ENCODE data around the gene TLE5.

Gene TLE5

DNA sequence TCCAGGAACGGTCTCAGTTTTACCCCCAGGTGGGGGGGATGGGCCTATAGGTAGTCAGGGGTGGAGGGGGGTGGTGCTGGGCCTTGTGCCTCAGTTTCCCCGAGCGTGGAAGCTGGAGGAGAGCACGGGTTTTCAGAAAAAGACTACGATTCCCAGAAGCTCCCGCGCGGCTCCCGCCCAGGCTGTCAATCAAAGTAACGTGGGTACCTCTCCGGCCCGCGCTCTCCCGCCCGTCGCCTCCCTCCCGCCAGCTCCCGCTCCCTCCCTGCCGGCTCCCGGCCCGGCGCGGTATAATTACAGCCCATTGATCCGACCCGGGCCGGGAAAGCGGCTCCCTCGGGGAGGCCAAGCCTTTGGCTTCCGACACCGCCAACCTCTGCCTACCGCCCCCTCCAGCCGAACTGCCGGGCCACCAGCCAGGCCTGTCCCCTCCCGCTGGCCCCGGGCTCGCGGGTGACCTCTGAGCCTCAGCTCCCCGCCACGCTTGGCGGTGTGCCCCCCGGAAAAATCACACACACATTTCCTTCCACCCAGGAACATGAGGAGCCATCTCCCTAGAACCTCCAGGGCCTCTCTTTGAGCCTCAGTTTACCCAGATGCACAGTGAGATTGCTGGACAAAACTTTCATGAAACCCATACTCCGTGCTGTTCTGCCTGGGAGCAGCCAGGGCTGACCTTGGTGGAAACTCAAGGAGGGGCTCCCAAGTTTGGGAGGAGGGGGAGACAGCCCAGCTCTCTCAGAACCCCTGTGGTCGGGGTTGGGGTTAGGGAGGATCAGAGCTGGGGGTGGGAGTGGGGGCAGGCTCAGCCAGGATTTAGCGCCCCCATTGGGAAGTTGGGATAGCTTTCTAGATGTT is 25.9 kb downstream of the TLE5 start:
- peak overlapping the region; percentile 55 for H3K4me3 ChIP-seq (ENCODE audit: low read depth, low read length)
- CTCF ChIA-PET = interaction anchor here (0.6 to 2.6 kb wide), 11 partner anchors 16 to 85 kb away, joined by 3 to 13 read pairs (median 5); partner anchors contain the start of gene TLE5
- no peak for TF ChIP-seq CTCF (IDR thresholded peaks at IDR 0.05; ENCODE audit: insufficient read depth, low read length, missing control alignments)
- DNase-seq (ENCODE audit: low read depth, low spot score) = no peak
- POLR2A ChIA-PET = interaction anchor here (0.6 to 2.2 kb wide), 5 partner anchors 14 to 86 kb away, joined by 3 to 11 read pairs (median 4); partner anchors contain the start of gene TLE5

- ChIA-PET CTCF (interaction anchor here (0.6 to 2.6 kb wide), 11 partner anchors 16 to 84 kb away, joined by 3 to 13 read pairs (median 5); partner anchors contain the start of gene TLE5), POLR2A (interaction anchor here (0.6 to 2.2 kb wide), 5 partner anchors 14 to 85 kb away, joined by 3 to 11 read pairs (median 4); partner anchors contain the start of gene TLE5)
- no peak for TF ChIP-seq CTCF (IDR thresholded peaks at IDR 0.05; ENCODE audit: insufficient read depth, low read length, missing control alignments)
- DNase-seq (ENCODE audit: low read depth, low spot score) = peak; percentile 86
- peak overlapping the region; percentile 61 for H3K4me3 ChIP-seq (ENCODE audit: low read depth, low read length)
These were observed 26.7 kb downstream of the TLE5 start for GRCh38 chr19:3035542-3036118.

DNA sequence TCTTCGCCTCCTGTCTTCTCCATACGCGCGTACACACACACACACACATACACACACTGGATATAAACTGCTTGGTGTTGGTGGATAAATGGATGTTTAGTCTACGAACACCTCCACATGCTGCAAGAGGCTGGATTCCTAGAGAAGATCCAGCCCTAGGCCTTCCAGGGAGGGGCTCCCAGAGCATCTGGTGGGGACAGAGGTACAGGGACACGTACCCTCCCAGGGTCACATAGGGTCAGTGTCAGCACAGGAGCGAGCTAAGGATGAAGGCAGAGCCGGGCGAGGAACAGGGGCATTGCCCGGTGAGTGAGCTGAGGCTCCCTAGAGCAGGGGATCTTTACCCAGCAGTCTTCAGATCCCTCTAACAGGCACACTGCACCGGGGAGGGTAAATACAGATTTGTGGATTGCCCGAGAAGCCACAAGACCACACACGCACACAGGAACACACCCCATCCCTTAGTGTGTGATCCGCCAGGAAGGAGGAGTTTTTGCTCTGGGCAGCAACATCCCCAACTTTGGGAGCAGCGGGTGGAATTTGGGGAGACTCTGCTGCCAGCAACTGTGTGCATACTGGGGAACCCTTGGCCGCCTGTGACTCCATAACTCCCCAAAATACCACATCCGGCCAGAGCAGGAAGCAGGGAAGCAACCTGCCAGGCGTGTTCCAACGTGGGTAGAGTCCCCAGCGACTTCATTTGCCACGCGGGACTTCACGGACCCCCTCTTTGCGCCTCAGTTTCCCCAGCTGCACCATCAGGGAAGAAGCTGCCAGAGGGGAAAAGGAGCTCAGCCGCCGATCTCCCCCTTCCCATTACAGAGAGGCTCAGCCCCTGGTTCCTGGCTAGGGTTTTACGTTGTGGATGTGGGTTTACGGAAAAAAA is 27.4 kb downstream of the TLE5 start:
- no peak for DNase-seq (ENCODE audit: low read depth, low spot score)
- POLR2A ChIA-PET = interaction anchor here (1.1 to 2.2 kb wide), 3 partner anchors 17 to 28 kb away, joined by 3 to 11 read pairs (median 6); partner anchors contain the start of gene TLE5
- H3K4me3 ChIP-seq (ENCODE audit: low read depth, low read length) = peak overlapping the region; percentile 61
- CTCF ChIA-PET = interaction anchor here (0.7 to 2.6 kb wide), 7 partner anchors 17 to 216 kb away, joined by 3 to 13 read pairs (median 5); no protein-coding TSS in a partner anchor
- TF ChIP-seq CTCF (IDR thresholded peaks at IDR 0.05; ENCODE audit: insufficient read depth, low read length, missing control alignments) = no peak

- ChIA-PET CTCF (interaction anchor here (0.6 to 0.7 kb wide), 2 partner anchors 41 to 215 kb away, joined by 3 read pairs; no protein-coding TSS in a partner anchor), POLR2A (no interaction called here)
- H3K4me3 ChIP-seq (ENCODE audit: low read depth, low read length) = no peak overlapping the region; the same call in 1 of the 2 replicates
- no peak for DNase-seq (ENCODE audit: low read depth, low spot score)
- no peak for TF ChIP-seq CTCF (IDR thresholded peaks at IDR 0.05; ENCODE audit: insufficient read depth, low read length, missing control alignments)
These were observed 28.0 kb downstream of the TLE5 start for GRCh38 chr19:3034406-3034655.

GRCh38 chr19:3033595-3034405 is 28.5 kb downstream of the TLE5 start:
- no peak for DNase-seq (ENCODE audit: low read depth, low spot score)
- POLR2A ChIA-PET = no interaction called here
- H3K4me3 ChIP-seq (ENCODE audit: low read depth, low read length) = no peak overlapping the region
- CTCF ChIA-PET = interaction anchor here (0.6 to 0.7 kb wide), 2 partner anchors 42 to 215 kb away, joined by 3 read pairs; no protein-coding TSS in a partner anchor
- TF ChIP-seq CTCF (IDR thresholded peaks at IDR 0.05; ENCODE audit: insufficient read depth, low read length, missing control alignments) = no peak

Data from AG04449 (cell line).